Loucy (cell line): ENCODE results near the gene THADA.

ENCODE experiments used
- H2AFZ ChIP-seq: fragments of 200-600 bp; sonication (generic); 2 replicates; pipeline ENCODE4 v1.6.0; 2016; ENCODE audit warnings: antibody characterized with exemption, mild to moderate bottlenecking, low read length, moderate library complexity
- H3F3A ChIP-seq: fragments of 200-600 bp; 2 replicates; pipeline ENCODE4 v1.6.0; 2016; ENCODE audit warnings: antibody characterized with exemption, low read depth, mild to moderate bottlenecking
- H3K27me3 ChIP-seq: fragments of 200-600 bp; sonication (generic); 2 replicates; pipeline ENCODE4 v1.6.1; 2014; ENCODE audit warnings: low read length, mild to moderate bottlenecking; ENCODE audit not compliant: insufficient read depth, poor library complexity, severe bottlenecking
- H3K36me3 ChIP-seq: fragments of 200-600 bp; sonication (generic); 2 replicates; pipeline ENCODE4 v1.6.1; 2016; ENCODE audit warnings: low read length; ENCODE audit not compliant: insufficient read depth
- H3K4me1 ChIP-seq: fragments of 200-600 bp; sonication (generic); 2 replicates; pipeline ENCODE4 v1.5.1; 2014; ENCODE audit warnings: low read length, mild to moderate bottlenecking; ENCODE audit not compliant: insufficient read depth, poor library complexity, severe bottlenecking
- H3K4me2 ChIP-seq: fragments of 200-600 bp; sonication (generic); 2 replicates; pipeline ENCODE4 v1.6.0; 2014; ENCODE audit warnings: antibody characterized with exemption, low read length, low read depth, mild to moderate bottlenecking; ENCODE audit not compliant: poor library complexity, severe bottlenecking
- H3K4me3 ChIP-seq: fragments of 200-600 bp; sonication (generic); 2 replicates; pipeline ENCODE4 v1.5.1; 2014; ENCODE audit warnings: low read length, mild to moderate bottlenecking, mixed read lengths; ENCODE audit not compliant: poor library complexity, severe bottlenecking
- H3K79me2 ChIP-seq: fragments of 200-600 bp; sonication (generic); 2 replicates; pipeline ENCODE4 v1.6.1; 2014; ENCODE audit warnings: low read length; ENCODE audit not compliant: insufficient read depth
- H3K9ac ChIP-seq: fragments of 200-600 bp; sonication (generic); 2 replicates; pipeline ENCODE4 v1.6.0; 2014; ENCODE audit warnings: mild to moderate bottlenecking, low read depth, low read length, moderate library complexity; ENCODE audit not compliant: poor library complexity, severe bottlenecking
- H3K9me2 ChIP-seq: fragments of 200-600 bp; sonication (generic); replicated peaks from 2 replicates; pipeline ENCODE4 v1.6.1; 2016; ENCODE audit warnings: low read depth, low read length, mixed read lengths
- H3K9me3 ChIP-seq: fragments of 200-600 bp; sonication (generic); 2 replicates; pipeline ENCODE4 v1.6.1; 2014; ENCODE audit warnings: mild to moderate bottlenecking, antibody characterized with exemption, low read length, low read depth; ENCODE audit not compliant: insufficient read depth
- H4K20me1 ChIP-seq: fragments of 200-600 bp; sonication (generic); 2 replicates; pipeline ENCODE4 v1.6.0; 2014; ENCODE audit warnings: antibody characterized with exemption, low read length, mild to moderate bottlenecking; ENCODE audit not compliant: insufficient read depth, poor library complexity, severe bottlenecking
- EZH2phosphoT487 ChIP-seq: fragments of 200-600 bp; IDR thresholded peaks from 2 replicates; pipeline ENCODE4 v1.6.1; 2018; ENCODE audit warnings: antibody characterized with exemption, mild to moderate bottlenecking, moderate library complexity, borderline replicate concordance
- TF ChIP-seq, protein P1 (sequence below): fragments of 200-600 bp; sonication (generic); conservative IDR thresholded peaks from 2 replicates; pipeline ENCODE4 v1.5.1; 2014; ENCODE audit warnings: mild to moderate bottlenecking, antibody characterized with exemption, low read length

The THADA gene

DNA sequence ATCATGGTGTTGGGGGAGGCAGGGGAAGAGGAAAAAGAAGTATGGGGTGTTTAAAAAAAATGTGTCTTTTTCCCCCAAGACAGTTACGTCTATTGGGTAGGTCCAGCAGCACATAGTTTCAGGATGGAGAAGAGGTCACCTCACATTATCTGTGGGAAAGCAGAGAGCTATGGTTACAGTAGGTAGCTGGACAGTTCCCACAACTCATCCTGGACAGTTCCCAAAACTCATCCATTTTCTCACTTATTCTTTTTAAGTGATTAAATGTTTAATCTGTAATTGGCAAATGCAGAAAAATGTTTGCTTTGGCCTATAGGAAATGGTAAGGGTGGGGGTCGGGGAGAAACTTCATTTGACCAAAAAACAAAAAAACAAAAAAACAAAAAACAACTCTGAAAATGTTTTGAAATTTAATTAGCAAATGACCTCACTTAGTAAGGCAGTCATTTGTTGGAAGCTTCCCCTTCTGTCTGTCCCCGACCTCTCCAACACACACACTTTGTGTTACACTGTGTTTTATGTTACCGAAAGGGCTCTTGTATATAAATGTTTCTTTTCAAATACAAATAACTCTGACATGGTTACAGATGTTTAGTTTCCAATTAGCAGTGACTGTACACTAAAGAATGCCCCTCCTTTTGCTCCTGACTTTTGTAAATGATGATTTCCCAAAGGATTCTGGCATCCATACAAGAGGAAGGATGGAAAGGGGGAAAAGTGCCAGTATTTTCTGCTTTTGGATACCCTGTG, 196.1 kb downstream of the THADA start:
- no peaks in the 10 kb centered on the region for H3K79me2 ChIP-seq
- no peaks in the 10 kb centered on the region for H3F3A ChIP-seq
- no peak overlapping the region for H3K9ac ChIP-seq
- no peak for TF ChIP-seq EZH2phosphoT487
- TF ChIP-seq, protein P1, sequence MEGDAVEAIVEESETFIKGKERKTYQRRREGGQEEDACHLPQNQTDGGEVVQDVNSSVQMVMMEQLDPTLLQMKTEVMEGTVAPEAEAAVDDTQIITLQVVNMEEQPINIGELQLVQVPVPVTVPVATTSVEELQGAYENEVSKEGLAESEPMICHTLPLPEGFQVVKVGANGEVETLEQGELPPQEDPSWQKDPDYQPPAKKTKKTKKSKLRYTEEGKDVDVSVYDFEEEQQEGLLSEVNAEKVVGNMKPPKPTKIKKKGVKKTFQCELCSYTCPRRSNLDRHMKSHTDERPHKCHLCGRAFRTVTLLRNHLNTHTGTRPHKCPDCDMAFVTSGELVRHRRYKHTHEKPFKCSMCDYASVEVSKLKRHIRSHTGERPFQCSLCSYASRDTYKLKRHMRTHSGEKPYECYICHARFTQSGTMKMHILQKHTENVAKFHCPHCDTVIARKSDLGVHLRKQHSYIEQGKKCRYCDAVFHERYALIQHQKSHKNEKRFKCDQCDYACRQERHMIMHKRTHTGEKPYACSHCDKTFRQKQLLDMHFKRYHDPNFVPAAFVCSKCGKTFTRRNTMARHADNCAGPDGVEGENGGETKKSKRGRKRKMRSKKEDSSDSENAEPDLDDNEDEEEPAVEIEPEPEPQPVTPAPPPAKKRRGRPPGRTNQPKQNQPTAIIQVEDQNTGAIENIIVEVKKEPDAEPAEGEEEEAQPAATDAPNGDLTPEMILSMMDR = no peak
- H2AFZ ChIP-seq = no peak overlapping the region
- H4K20me1 ChIP-seq = no peaks in the 10 kb centered on the region
- no peaks in the 10 kb centered on the region for H3K27me3 ChIP-seq
- H3K9me3 ChIP-seq = no peaks in the 10 kb centered on the region
- H3K9me2 ChIP-seq = no peaks in the 10 kb centered on the region
- H3K36me3 ChIP-seq = peaks cover 13% of the 10 kb centered on the region; the same call in 1 of the 2 replicates
- no peak overlapping the region for H3K4me2 ChIP-seq
- no peak overlapping the region for H3K4me3 ChIP-seq
- no peaks in the 10 kb centered on the region for H3K4me1 ChIP-seq

DNA sequence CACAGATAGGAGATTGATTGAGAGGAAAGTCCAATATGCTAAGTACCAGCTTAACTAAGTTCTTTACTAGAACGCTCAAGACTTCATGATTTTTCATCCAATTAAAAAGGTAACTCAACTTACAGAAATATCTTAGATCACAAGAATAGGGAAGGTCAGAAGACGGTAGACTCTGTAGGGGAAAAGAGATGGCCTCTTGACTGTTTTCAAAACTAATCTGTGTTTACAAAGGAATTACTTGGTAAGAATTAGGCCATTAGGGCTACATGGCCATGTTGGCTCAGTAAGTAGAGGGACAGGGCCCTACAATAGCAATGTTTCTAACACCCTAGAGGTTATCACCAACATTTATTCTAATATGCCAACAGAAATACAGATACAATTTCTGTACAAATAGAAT, 196.7 kb downstream of the THADA start:
- TF ChIP-seq EZH2phosphoT487 = no peak
- TF ChIP-seq, protein P1 = no peak
- Histone ChIP-seq H3K9me3 (no peaks in the 10 kb centered on the region), H2AFZ (no peak overlapping the region), H3K36me3 (peaks cover 13% of the 10 kb centered on the region; the same call in 1 of the 2 replicates), H3F3A (no peaks in the 10 kb centered on the region), H3K4me1 (no peaks in the 10 kb centered on the region), H3K4me2 (no peak overlapping the region), H4K20me1 (no peaks in the 10 kb centered on the region), H3K9ac (no peak overlapping the region), H3K9me2 (no peaks in the 10 kb centered on the region), H3K79me2 (no peaks in the 10 kb centered on the region), H3K27me3 (no peaks in the 10 kb centered on the region), H3K4me3 (no peak overlapping the region)

DNA sequence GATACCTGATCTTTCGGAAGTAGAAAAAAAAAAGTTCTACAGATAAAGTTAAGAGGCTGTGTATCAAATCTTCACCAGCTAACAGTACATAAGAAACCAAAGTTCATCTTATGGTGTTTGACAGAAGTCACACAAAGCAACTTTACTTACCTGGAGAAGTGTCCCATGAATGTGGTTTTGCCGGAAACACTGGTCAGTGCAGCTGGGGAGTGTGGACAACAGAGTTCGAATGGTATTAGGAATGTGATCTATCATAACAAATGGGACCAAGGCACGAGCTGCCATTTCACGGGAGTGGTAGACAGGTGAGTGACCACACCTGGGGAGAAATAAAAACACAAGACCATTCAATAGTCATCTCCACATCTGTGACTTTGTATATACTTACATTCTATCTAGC, 198.0 kb downstream of the THADA start:
- Histone ChIP-seq H3K27me3 (no peaks in the 10 kb centered on the region), H3F3A (no peaks in the 10 kb centered on the region), H3K4me2 (no peak overlapping the region), H3K9me3 (no peaks in the 10 kb centered on the region), H3K4me3 (no peak overlapping the region), H3K4me1 (no peaks in the 10 kb centered on the region), H3K9me2 (no peaks in the 10 kb centered on the region), H3K79me2 (no peaks in the 10 kb centered on the region), H4K20me1 (no peaks in the 10 kb centered on the region), H3K36me3 (peaks cover 13% of the 10 kb centered on the region; the same call in 1 of the 2 replicates), H3K9ac (no peak overlapping the region), H2AFZ (no peak overlapping the region)
- TF ChIP-seq, protein P1 = no peak
- no peak for TF ChIP-seq EZH2phosphoT487
